Measurements from ENCODE around the gene GALP. TPM values are rescaled to one million over a fixed set of nuclear protein-coding genes. Genes with fewer than 3 reads are reported as not detected.
"Not testable (repeated sequence)": the region's sequence is repeated elsewhere in the genome, so short reads cannot be mapped to it uniquely, and the experiment has no call there.

GALP gene
- not detected for polyA plus RNA-seq (2012; ENCODE audit: insufficient read length, low read depth)

- TF ChIP-seq POLR2AphosphoS5 (IDR thresholded peaks at IDR 0.05; ENCODE audit: low read depth, low read length); TAF1 (IDR thresholded peaks at IDR 0.05; ENCODE audit: borderline replicate concordance, insufficient read depth, low read length); FOXP2 (optimal IDR thresholded peaks at IDR 0.05; ENCODE audit: borderline replicate concordance, extremely low read depth, extremely low read length, insufficient read depth): not testable (repeated sequence)
Measured at GRCh38 chr19:56175861-56176307, at the start of gene GALP. GALP (plus strand) TSS chr19:56176008; CDS start chr19:56177109, 1,101 bp downstream.

- TF ChIP-seq POLR2AphosphoS5 (IDR thresholded peaks at IDR 0.05; ENCODE audit: low read depth, low read length), result no peak
- no peak for TF ChIP-seq REST (IDR thresholded peaks at IDR 0.05; ENCODE audit: insufficient read depth in 1 of 2, low read depth in 2 of 2, low read length in 2 of 2)
- no peak for TF ChIP-seq FOXP2 (optimal IDR thresholded peaks at IDR 0.05; ENCODE audit: borderline replicate concordance, extremely low read depth, extremely low read length, insufficient read depth)
- TF ChIP-seq TAF1 (IDR thresholded peaks at IDR 0.05; ENCODE audit: borderline replicate concordance, insufficient read depth, low read length), result no peak
- TF ChIP-seq SIN3A (IDR thresholded peaks at IDR 0.05; ENCODE audit: borderline replicate concordance, insufficient read depth, low read length), result no peak
Measured at GRCh38 chr19:56126983-56127780, 48.6 kb upstream of the GALP start.

DNA sequence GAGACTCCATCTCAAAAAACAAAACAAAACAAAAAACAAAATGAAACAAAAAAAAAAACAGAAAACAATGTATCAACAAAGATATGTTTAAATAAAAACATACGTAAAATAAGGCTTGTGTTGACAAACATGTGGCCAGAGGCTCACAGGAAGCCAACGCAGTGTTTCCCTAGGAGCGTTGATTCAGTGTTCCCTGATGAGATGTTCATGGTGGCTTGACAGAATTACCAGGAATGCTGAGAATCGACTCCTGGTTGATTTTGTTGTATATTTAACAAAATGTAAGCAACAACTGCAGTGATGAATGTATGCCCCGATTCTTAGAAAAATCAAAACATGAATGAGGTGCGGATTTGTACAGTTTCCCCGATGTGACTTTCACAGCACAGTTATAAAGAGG, 45.8 kb upstream of the GALP start:
- TF ChIP-seq POLR2AphosphoS5 (IDR thresholded peaks at IDR 0.05; ENCODE audit: low read depth, low read length) (no peak), REST (IDR thresholded peaks at IDR 0.05; ENCODE audit: insufficient read depth in 1 of 2, low read depth in 2 of 2, low read length in 2 of 2) (no peak), TAF1 (IDR thresholded peaks at IDR 0.05; ENCODE audit: borderline replicate concordance, insufficient read depth, low read length) (no peak), SIN3A (IDR thresholded peaks at IDR 0.05; ENCODE audit: borderline replicate concordance, insufficient read depth, low read length) (no peak), FOXP2 (optimal IDR thresholded peaks at IDR 0.05; ENCODE audit: borderline replicate concordance, extremely low read depth, extremely low read length, insufficient read depth) (no peak)

DNA sequence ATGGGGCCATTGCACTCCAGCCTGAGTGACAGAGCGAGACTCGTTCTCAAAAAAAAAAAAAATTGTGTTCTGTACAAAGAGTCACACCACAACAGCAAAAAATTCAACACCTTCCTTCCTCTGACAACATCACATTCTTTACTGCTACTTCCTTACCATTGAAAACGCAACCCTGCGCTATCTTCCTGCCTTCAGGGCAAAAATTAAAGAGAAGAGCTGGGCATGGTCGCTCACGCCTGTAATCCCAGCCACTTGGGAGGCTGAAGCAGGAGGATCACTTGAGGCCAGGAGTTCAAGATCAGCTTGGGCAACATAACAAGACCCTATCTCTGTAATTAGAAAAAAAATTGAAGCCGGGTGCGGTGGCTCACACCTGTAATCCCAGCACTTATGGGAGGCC, 44.2 kb upstream of the GALP start:
- TF ChIP-seq POLR2AphosphoS5 (IDR thresholded peaks at IDR 0.05; ENCODE audit: low read depth, low read length) (no peak), TAF1 (IDR thresholded peaks at IDR 0.05; ENCODE audit: borderline replicate concordance, insufficient read depth, low read length) (no peak), FOXP2 (optimal IDR thresholded peaks at IDR 0.05; ENCODE audit: borderline replicate concordance, extremely low read depth, extremely low read length, insufficient read depth) (no peak)

GRCh38 chr19:56132316-56132822, 43.4 kb upstream of the GALP start:
- no peak for TF ChIP-seq SIN3A (IDR thresholded peaks at IDR 0.05; ENCODE audit: borderline replicate concordance, insufficient read depth, low read length)
- TF ChIP-seq FOXP2 (optimal IDR thresholded peaks at IDR 0.05; ENCODE audit: borderline replicate concordance, extremely low read depth, extremely low read length, insufficient read depth), result no peak
- no peak for TF ChIP-seq POLR2AphosphoS5 (IDR thresholded peaks at IDR 0.05; ENCODE audit: low read depth, low read length)
- no peak for TF ChIP-seq REST (IDR thresholded peaks at IDR 0.05; ENCODE audit: insufficient read depth in 1 of 2, low read depth in 2 of 2, low read length in 2 of 2)
- no peak for TF ChIP-seq TAF1 (IDR thresholded peaks at IDR 0.05; ENCODE audit: borderline replicate concordance, insufficient read depth, low read length)

All from PFSK-1 (cell line).